ENCODE measurements around the gene CD74.

DNA sequence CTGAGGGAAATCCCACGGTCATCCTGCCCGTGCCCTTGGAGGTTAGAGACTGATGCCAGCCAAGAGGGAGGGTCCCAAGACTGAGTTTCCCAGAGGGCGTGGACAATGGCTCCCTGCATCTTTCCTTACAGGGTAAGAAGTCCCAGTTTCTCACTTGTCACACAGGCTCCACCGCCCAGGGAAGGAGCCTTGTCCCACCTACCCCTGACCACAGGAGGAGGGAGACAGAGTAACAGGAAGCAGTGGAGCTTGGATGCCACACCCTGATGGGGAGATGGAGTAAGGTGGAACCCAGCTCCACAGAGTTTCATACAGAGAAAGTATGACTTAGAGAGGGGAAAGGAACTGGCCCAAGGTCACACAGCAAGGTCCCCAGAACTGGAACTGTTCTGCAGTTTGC is 9.4 kb upstream of the CD74 start:
- TF ChIP-seq, protein P1, sequence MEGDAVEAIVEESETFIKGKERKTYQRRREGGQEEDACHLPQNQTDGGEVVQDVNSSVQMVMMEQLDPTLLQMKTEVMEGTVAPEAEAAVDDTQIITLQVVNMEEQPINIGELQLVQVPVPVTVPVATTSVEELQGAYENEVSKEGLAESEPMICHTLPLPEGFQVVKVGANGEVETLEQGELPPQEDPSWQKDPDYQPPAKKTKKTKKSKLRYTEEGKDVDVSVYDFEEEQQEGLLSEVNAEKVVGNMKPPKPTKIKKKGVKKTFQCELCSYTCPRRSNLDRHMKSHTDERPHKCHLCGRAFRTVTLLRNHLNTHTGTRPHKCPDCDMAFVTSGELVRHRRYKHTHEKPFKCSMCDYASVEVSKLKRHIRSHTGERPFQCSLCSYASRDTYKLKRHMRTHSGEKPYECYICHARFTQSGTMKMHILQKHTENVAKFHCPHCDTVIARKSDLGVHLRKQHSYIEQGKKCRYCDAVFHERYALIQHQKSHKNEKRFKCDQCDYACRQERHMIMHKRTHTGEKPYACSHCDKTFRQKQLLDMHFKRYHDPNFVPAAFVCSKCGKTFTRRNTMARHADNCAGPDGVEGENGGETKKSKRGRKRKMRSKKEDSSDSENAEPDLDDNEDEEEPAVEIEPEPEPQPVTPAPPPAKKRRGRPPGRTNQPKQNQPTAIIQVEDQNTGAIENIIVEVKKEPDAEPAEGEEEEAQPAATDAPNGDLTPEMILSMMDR (IDR thresholded peaks at IDR 0.05): no peak
- no peak for TF ChIP-seq POLR2AphosphoS5 (IDR thresholded peaks at IDR 0.05; ENCODE audit: low read depth, low read length)
- TF ChIP-seq, protein P2, sequence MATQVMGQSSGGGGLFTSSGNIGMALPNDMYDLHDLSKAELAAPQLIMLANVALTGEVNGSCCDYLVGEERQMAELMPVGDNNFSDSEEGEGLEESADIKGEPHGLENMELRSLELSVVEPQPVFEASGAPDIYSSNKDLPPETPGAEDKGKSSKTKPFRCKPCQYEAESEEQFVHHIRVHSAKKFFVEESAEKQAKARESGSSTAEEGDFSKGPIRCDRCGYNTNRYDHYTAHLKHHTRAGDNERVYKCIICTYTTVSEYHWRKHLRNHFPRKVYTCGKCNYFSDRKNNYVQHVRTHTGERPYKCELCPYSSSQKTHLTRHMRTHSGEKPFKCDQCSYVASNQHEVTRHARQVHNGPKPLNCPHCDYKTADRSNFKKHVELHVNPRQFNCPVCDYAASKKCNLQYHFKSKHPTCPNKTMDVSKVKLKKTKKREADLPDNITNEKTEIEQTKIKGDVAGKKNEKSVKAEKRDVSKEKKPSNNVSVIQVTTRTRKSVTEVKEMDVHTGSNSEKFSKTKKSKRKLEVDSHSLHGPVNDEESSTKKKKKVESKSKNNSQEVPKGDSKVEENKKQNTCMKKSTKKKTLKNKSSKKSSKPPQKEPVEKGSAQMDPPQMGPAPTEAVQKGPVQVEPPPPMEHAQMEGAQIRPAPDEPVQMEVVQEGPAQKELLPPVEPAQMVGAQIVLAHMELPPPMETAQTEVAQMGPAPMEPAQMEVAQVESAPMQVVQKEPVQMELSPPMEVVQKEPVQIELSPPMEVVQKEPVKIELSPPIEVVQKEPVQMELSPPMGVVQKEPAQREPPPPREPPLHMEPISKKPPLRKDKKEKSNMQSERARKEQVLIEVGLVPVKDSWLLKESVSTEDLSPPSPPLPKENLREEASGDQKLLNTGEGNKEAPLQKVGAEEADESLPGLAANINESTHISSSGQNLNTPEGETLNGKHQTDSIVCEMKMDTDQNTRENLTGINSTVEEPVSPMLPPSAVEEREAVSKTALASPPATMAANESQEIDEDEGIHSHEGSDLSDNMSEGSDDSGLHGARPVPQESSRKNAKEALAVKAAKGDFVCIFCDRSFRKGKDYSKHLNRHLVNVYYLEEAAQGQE (IDR thresholded peaks at IDR 0.05; ENCODE audit: insufficient read depth in 1 of 2, low read depth in 2 of 2, low read length in 1 of 2): no peak
- no peak for TF ChIP-seq SIN3A (IDR thresholded peaks at IDR 0.05; ENCODE audit: borderline replicate concordance, insufficient read depth, low read depth, low read length)
- no peak for TF ChIP-seq TCF7L2 (IDR thresholded peaks at IDR 0.05; ENCODE audit: low read depth, low read length)
